HG02610 (cell line): ENCODE measurements around the gene CAB39.

Experiments
- ATAC-seq: cut with Tn5 transposase; IDR thresholded peaks from one replicate; pipeline ENCODE4 v1.9.1; 2021; ENCODE audit warnings: mild to moderate bottlenecking, moderate library complexity; ENCODE audit not compliant: unreplicated experiment

Gene CAB39

GRCh38 chr2:230779126-230779525 is 66.5 kb downstream of the CAB39 start:
- peak; percentile 38 for ATAC-seq

GRCh38 chr2:230779607-230780006 is 67.0 kb downstream of the CAB39 start:
- ATAC-seq, result no peak

- ATAC-seq, result no peak
These were observed 68.6 kb downstream of the CAB39 start for GRCh38 chr2:230781130-230781797.

GRCh38 chr2:230783101-230783500 is 70.5 kb downstream of the CAB39 start:
- no peak for ATAC-seq

GRCh38 chr2:230784795-230785194 is 72.2 kb downstream of the CAB39 start:
- no peak for ATAC-seq

GRCh38 chr2:230785346-230785745 is 72.7 kb downstream of the CAB39 start:
- no peak for ATAC-seq

GRCh38 chr2:230787101-230787500 is 74.5 kb downstream of the CAB39 start:
- ATAC-seq, result no peak

- no peak for ATAC-seq
These were observed 76.0 kb downstream of the CAB39 start for GRCh38 chr2:230788554-230789175.

GRCh38 chr2:230790981-230791380 is 78.3 kb downstream of the CAB39 start:
- no peak for ATAC-seq

- ATAC-seq, result peak; percentile 84
These were observed 81.1 kb downstream of the CAB39 start for GRCh38 chr2:230793572-230794359.

- no peak for ATAC-seq
These were observed 81.9 kb downstream of the CAB39 start for GRCh38 chr2:230794497-230794896.

- no peak for ATAC-seq
These were observed 83.2 kb downstream of the CAB39 start for GRCh38 chr2:230795856-230796255.

GRCh38 chr2:230796280-230796862 is 83.7 kb downstream of the CAB39 start:
- ATAC-seq, result no peak

GRCh38 chr2:230797515-230798495 is 85.2 kb downstream of the CAB39 start:
- ATAC-seq, result peak; percentile 45

GRCh38 chr2:230798769-230799399 is 86.2 kb downstream of the CAB39 start:
- no peak for ATAC-seq

- ATAC-seq, result no peak
These were observed 92.8 kb downstream of the CAB39 start for GRCh38 chr2:230805353-230806017.

- ATAC-seq, result no peak
These were observed 95.1 kb downstream of the CAB39 start for GRCh38 chr2:230807729-230808128.

- no peak for ATAC-seq
These were observed 96.4 kb downstream of the CAB39 start for GRCh38 chr2:230809015-230809414.

GRCh38 chr2:230809677-230810251 is 97.1 kb downstream of the CAB39 start:
- no peak for ATAC-seq
